Ovary (tissue), 3 donors: Measurements from ENCODE around the gene UPK3B.
"Not testable (repeated sequence)": the region's sequence is repeated elsewhere in the genome, so short reads cannot be mapped to it uniquely, and the experiment has no call there.

ENCODE experiments used
- EP300 ChIP-seq: sonication (generic); formaldehyde crosslinking; IDR thresholded peaks from one replicate; pipeline ENCODE4 v1.6.1; 2017; ENCODE audit warnings: antibody characterized with exemption
- POLR2A ChIP-seq: fragments of 450-650 bp; IDR thresholded peaks from one replicate; pipeline ENCODE4 v1.6.1; 2017; ENCODE audit warnings: antibody characterized with exemption, mild to moderate bottlenecking, moderate library complexity
- TF ChIP-seq, protein P1 (sequence below), 3 donors: fragments of 450-650 bp in 2 of 3; fragments of 200-600 bp in 1 of 3; IDR thresholded peaks; one replicate each; pipeline versions ENCODE4 v1.5.1 to v1.8.0; 2016 to 2022; ENCODE audit warnings: antibody characterized with exemption in 3 of 3, mild to moderate bottlenecking in 1 of 3
- donor health status: DM: no; HTN: no; CAD: no.

DNA sequence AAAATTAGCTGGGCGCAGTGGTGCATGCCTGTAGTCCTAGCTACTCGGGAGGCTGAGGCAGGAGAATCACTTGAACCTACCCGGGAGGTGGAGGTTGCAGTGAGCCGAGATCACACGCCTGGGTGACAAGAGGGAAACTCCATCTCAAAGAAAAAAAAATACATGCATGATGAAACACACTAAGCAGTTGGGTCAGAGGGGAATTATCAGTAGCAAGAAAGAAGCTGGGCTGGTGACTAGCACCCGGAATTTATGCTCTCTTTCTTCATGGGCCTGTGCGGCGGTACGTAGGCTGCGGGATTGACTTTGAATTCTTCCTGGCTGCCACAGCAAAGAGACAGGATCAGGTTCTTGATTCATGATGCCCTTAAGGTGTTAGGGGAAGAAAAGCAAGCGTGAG lies 30.7 kb upstream of the UPK3B start:
- TF ChIP-seq POLR2A, EP300: not testable (repeated sequence)
- TF ChIP-seq, protein P1, sequence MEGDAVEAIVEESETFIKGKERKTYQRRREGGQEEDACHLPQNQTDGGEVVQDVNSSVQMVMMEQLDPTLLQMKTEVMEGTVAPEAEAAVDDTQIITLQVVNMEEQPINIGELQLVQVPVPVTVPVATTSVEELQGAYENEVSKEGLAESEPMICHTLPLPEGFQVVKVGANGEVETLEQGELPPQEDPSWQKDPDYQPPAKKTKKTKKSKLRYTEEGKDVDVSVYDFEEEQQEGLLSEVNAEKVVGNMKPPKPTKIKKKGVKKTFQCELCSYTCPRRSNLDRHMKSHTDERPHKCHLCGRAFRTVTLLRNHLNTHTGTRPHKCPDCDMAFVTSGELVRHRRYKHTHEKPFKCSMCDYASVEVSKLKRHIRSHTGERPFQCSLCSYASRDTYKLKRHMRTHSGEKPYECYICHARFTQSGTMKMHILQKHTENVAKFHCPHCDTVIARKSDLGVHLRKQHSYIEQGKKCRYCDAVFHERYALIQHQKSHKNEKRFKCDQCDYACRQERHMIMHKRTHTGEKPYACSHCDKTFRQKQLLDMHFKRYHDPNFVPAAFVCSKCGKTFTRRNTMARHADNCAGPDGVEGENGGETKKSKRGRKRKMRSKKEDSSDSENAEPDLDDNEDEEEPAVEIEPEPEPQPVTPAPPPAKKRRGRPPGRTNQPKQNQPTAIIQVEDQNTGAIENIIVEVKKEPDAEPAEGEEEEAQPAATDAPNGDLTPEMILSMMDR (IDR thresholded peaks at IDR 0.05): not testable (repeated sequence)
